Measurements from ENCODE around the gene AEBP2. TPM values are rescaled to one million over a fixed set of nuclear protein-coding genes. Genes with fewer than 3 reads are reported as not detected.

The AEBP2 gene
- total and polyA plus RNA-seq, 2 of the 4 experiments (the other 2 are of a cell fraction) = 15.5 to 21.7 TPM

GRCh38 chr12:19539071-19539470, 99.8 kb downstream of the AEBP2 start:
- Histone ChIP-seq H4K91ac (ENCODE audit: insufficient read depth, low read depth, low read length) (no peak overlapping the region), H3K36me3 (ENCODE audit: control insufficient read depth, insufficient read depth, low read length) (no peaks in the 10 kb centered on the region), H3K9me1 (ENCODE audit: insufficient read depth, low read length) (no peaks in the 10 kb centered on the region), H2BK20ac (ENCODE audit: low read depth, low read length) (no peak overlapping the region), H4K20me1 (ENCODE audit: insufficient read depth, low read length) (no peaks in the 10 kb centered on the region), H4K8ac (ENCODE audit: low read depth in 2 of 2, low read length in 2 of 2) (no peak overlapping the region), H2AK5ac (ENCODE audit: low read depth, low read length) (no peak overlapping the region), H3K23ac (ENCODE audit: low read depth, low read length) (no peak overlapping the region), H3K79me1 (ENCODE audit: low read depth in 1 of 2, low read length in 2 of 2) (no peaks in the 10 kb centered on the region), H2AFZ (replicated peaks; ENCODE audit: low read length, poor library complexity) (no peak overlapping the region), H3K4me3 (ENCODE audit: insufficient read depth, low read depth, low read length) (no peak overlapping the region), H3K4ac (ENCODE audit: low read depth, low read length) (no peak overlapping the region), H2AK9ac (replicated peaks; ENCODE audit: low read depth, low read length, poor library complexity) (no peak overlapping the region), H3K9ac (ENCODE audit: low read depth, low read length) (no peak overlapping the region), H3K27ac (ENCODE audit: insufficient read depth, low read length) (no peak overlapping the region), H2BK5ac (ENCODE audit: low read depth, low read length, poor library complexity, severe bottlenecking) (no peak overlapping the region), H3K9me3 (ENCODE audit: control insufficient read depth, insufficient read depth, low read length) (peaks cover 3% of the 10 kb centered on the region; the same call in 1 of the 2 replicates), H3K27me3 (ENCODE audit: control insufficient read depth, insufficient read depth, low read length) (no peaks in the 10 kb centered on the region), H2BK15ac (ENCODE audit: low read depth, low read length) (no peak overlapping the region), H3K56ac (ENCODE audit: extremely low read depth, insufficient read depth, low read length) (no peak overlapping the region), H3K4me2 (ENCODE audit: low read depth, low read length) (no peak overlapping the region), H3K14ac (replicated peaks; ENCODE audit: low read depth, low read length) (no peak overlapping the region), H3K4me1 (ENCODE audit: control insufficient read depth, insufficient read depth, low read length) (peaks cover 2% of the 10 kb centered on the region; the same call in 1 of the 2 replicates), H4K5ac (ENCODE audit: low read depth, low read length) (no peak overlapping the region), H2BK120ac (ENCODE audit: low read depth, low read length) (no peak overlapping the region), H3K18ac (ENCODE audit: low read depth, low read length) (no peak overlapping the region)
- intact Hi-C loops (cut with micrococcal nuclease) (no loop called here), dilution Hi-C loops (cut with HindIII; ENCODE audit: low sequenced_read_pairs, unreplicated experiment) (no loop called here), in situ Hi-C loops (cut with MboI; ENCODE audit: low sequenced_read_pairs) (no loop called here)
- POLR2A ChIA-PET (ENCODE audit: unreplicated experiment) = no interaction called here
- no TSS peak for BruUV-seq (replicated peaks)
- DNase-seq (no peak), ATAC-seq (ENCODE audit: low read depth) (peak; percentile 21; the same call in 1 of the 2 replicates)
- CTCF ChIA-PET = no interaction called here
- TF ChIP-seq USF2 (IDR thresholded peaks at IDR 0.05; ENCODE audit: low read depth, low read length) (no peak), FOS (IDR thresholded peaks at IDR 0.05; ENCODE audit: low read depth, low read length) (no peak), MAFK (IDR thresholded peaks at IDR 0.05; ENCODE audit: low read depth, low read length) (no peak), NFE2L2 (IDR thresholded peaks at IDR 0.05; ENCODE audit: low read depth, low read length) (no peak), POLR2A (IDR thresholded peaks at IDR 0.05; ENCODE audit: low read depth, low read length) (no peak), CEBPB (IDR thresholded peaks at IDR 0.05; ENCODE audit: low read depth, low read length) (no peak), ELK1 (IDR thresholded peaks at IDR 0.05; ENCODE audit: borderline replicate concordance, low read depth, low read length) (no peak), SMC3 (IDR thresholded peaks at IDR 0.05; ENCODE audit: low read depth, low read length) (no peak), CHD1 (IDR thresholded peaks at IDR 0.05; ENCODE audit: low read depth, low read length) (no peak)

Data from IMR-90 (cell line).